ENCODE data around the gene ERICH2.

Gene ERICH2

GRCh38 chr2:170818752-170819470 lies 48.7 kb downstream of the ERICH2 start:
- H3K79me2 ChIP-seq (ENCODE audit: insufficient read depth, low read depth) = no peaks in the 10 kb centered on the region
- peaks cover 51% of the 10 kb centered on the region for H3K27me3 ChIP-seq (ENCODE audit: insufficient read depth, low read depth)
- H3K9ac ChIP-seq = no peak overlapping the region
- H3K4me3 ChIP-seq (IDR thresholded peaks at IDR 0.05; ENCODE audit: insufficient read depth, low read depth, low read length) = no peak overlapping the region
- TF ChIP-seq CTCF (conservative IDR thresholded peaks at IDR 0.05; ENCODE audit: low read depth, low read length) = no peak
- H3K27ac ChIP-seq = no peak overlapping the region
- H2AFZ ChIP-seq (ENCODE audit: low read depth) = no peak overlapping the region
- peaks cover 18% of the 10 kb centered on the region for H3K4me1 ChIP-seq (ENCODE audit: low read depth, poor library complexity, severe bottlenecking)
- no peaks in the 10 kb centered on the region for H3K36me3 ChIP-seq (ENCODE audit: insufficient read depth)
- no peaks in the 10 kb centered on the region for H4K20me1 ChIP-seq (ENCODE audit: insufficient read depth)
- no peak overlapping the region for H3K4me2 ChIP-seq

GRCh38 chr2:170819680-170820664 lies 49.8 kb downstream of the ERICH2 start:
- Histone ChIP-seq H2AFZ (ENCODE audit: low read depth) (peak overlapping the region; percentile 12; the same call in 1 of the 2 replicates), H3K36me3 (ENCODE audit: insufficient read depth) (no peaks in the 10 kb centered on the region), H3K27me3 (ENCODE audit: insufficient read depth, low read depth) (peaks cover 44% of the 10 kb centered on the region), H4K20me1 (ENCODE audit: insufficient read depth) (no peaks in the 10 kb centered on the region), H3K4me3 (IDR thresholded peaks at IDR 0.05; ENCODE audit: insufficient read depth, low read depth, low read length) (peak overlapping the region; percentile 71), H3K4me2 (peak overlapping the region; percentile 84), H3K9ac (no peak overlapping the region), H3K79me2 (ENCODE audit: insufficient read depth, low read depth) (no peaks in the 10 kb centered on the region), H3K4me1 (ENCODE audit: low read depth, poor library complexity, severe bottlenecking) (peaks cover 18% of the 10 kb centered on the region), H3K27ac (no peak overlapping the region)
- TF ChIP-seq CTCF (conservative IDR thresholded peaks at IDR 0.05; ENCODE audit: low read depth, low read length) = no peak

- Histone ChIP-seq H2AFZ (ENCODE audit: low read depth) (peak overlapping the region; percentile 12; the same call in 1 of the 2 replicates), H3K27me3 (ENCODE audit: insufficient read depth, low read depth) (peaks cover 44% of the 10 kb centered on the region), H3K4me3 (IDR thresholded peaks at IDR 0.05; ENCODE audit: insufficient read depth, low read depth, low read length) (peak overlapping the region; percentile 71), H3K4me2 (peak overlapping the region; percentile 84), H3K9ac (no peak overlapping the region), H4K20me1 (ENCODE audit: insufficient read depth) (no peaks in the 10 kb centered on the region), H3K27ac (no peak overlapping the region), H3K79me2 (ENCODE audit: insufficient read depth, low read depth) (no peaks in the 10 kb centered on the region), H3K4me1 (ENCODE audit: low read depth, poor library complexity, severe bottlenecking) (peaks cover 15% of the 10 kb centered on the region), H3K36me3 (ENCODE audit: insufficient read depth) (no peaks in the 10 kb centered on the region)
- TF ChIP-seq CTCF (conservative IDR thresholded peaks at IDR 0.05; ENCODE audit: low read depth, low read length) = no peak
Measured at GRCh38 chr2:170820757-170821530, 50.8 kb downstream of the ERICH2 start.
